ENCODE data around the gene RAPGEF2. TPM values are rescaled to one million over a fixed set of nuclear protein-coding genes. Genes with fewer than 3 reads are reported as not detected.

RAPGEF2 gene
- total and polyA plus RNA-seq, 2 experiments from 2014 or later = 10.2 to 63.1 TPM

- Mint-ChIP-seq H3K36me3 (ENCODE audit: low read depth) (peaks cover 3% of the 10 kb centered on the region; the same call in 1 of the 3 replicates), H3K4me3 (no peak overlapping the region), H3K9me3 (no peaks in the 10 kb centered on the region), H3K4me1 (peaks cover 35% of the 10 kb centered on the region), H3K27ac (no peak overlapping the region), H3K27me3 (ENCODE audit: insufficient read depth, low read depth, poor library complexity) (peaks cover 6% of the 10 kb centered on the region)
- Histone ChIP-seq H3F3A (replicated peaks; ENCODE audit: low read depth) (no peaks in the 10 kb centered on the region), H3K9me2 (ENCODE audit: insufficient read depth) (no peaks in the 10 kb centered on the region), H4K20me1 (replicated peaks; ENCODE audit: insufficient read depth) (peaks cover 15% of the 10 kb centered on the region), H3K4me2 (no peak overlapping the region), H3K36me3 (ENCODE audit: insufficient read depth) (no peaks in the 10 kb centered on the region), H2AFZ (no peak overlapping the region), H3K27me3 (ENCODE audit: insufficient read depth) (no peaks in the 10 kb centered on the region), H3K79me2 (replicated peaks; ENCODE audit: insufficient read depth) (peaks cover 90% of the 10 kb centered on the region), H3K4me3 (no peak overlapping the region), H3K27ac (ENCODE audit: low read depth) (no peak overlapping the region), H3K4me1 (ENCODE audit: insufficient read depth) (peaks cover 51% of the 10 kb centered on the region)
- ATAC-seq (no peak), DNase-seq (ENCODE audit: low spot score) (no peak)
- no peak for TF ChIP-seq ETS1 (IDR thresholded peaks at IDR 0.05)
- TF ChIP-seq REST (IDR thresholded peaks at IDR 0.05; ENCODE audit: unreplicated experiment) = no peak
- no peak for TF ChIP-seq STAT1 (IDR thresholded peaks at IDR 0.05; ENCODE audit: unreplicated experiment)
Measured at GRCh38 chr4:159108124-159108523, 5.2 kb downstream of the RAPGEF2 start.

- DNase-seq (ENCODE audit: low spot score) (peak; percentile 32), ATAC-seq (no peak)
- Histone ChIP-seq H3F3A (replicated peaks; ENCODE audit: low read depth) (no peaks in the 10 kb centered on the region), H3K27me3 (ENCODE audit: insufficient read depth) (no peaks in the 10 kb centered on the region), H3K27ac (ENCODE audit: low read depth) (peak overlapping the region; percentile 50), H3K36me3 (ENCODE audit: insufficient read depth) (no peaks in the 10 kb centered on the region), H2AFZ (no peak overlapping the region), H3K4me2 (peak overlapping the region; percentile 19), H4K20me1 (replicated peaks; ENCODE audit: insufficient read depth) (peaks cover 2% of the 10 kb centered on the region; the same call in 1 of the 2 replicates), H3K9me2 (ENCODE audit: insufficient read depth) (no peaks in the 10 kb centered on the region), H3K79me2 (replicated peaks; ENCODE audit: insufficient read depth) (peaks cover 100% of the 10 kb centered on the region), H3K4me1 (ENCODE audit: insufficient read depth) (peaks cover 40% of the 10 kb centered on the region), H3K4me3 (no peak overlapping the region)
- Mint-ChIP-seq H3K27me3 (ENCODE audit: insufficient read depth, low read depth, poor library complexity) (no peaks in the 10 kb centered on the region), H3K4me3 (peak overlapping the region; percentile 14; the same call in 1 of the 3 replicates), H3K27ac (peak overlapping the region; percentile 47), H3K9me3 (peaks cover 10% of the 10 kb centered on the region), H3K4me1 (peaks cover 24% of the 10 kb centered on the region), H3K36me3 (ENCODE audit: low read depth) (peaks cover 19% of the 10 kb centered on the region)
- TF ChIP-seq ZNF462 (CRISPR knock-in tag; IDR thresholded peaks at IDR 0.05) = no peak
- TF ChIP-seq CREB1 (CRISPR knock-in tag; IDR thresholded peaks at IDR 0.05; ENCODE audit: low read depth) = no peak
- no peak for TF ChIP-seq ETS1 (IDR thresholded peaks at IDR 0.05)
Measured at GRCh38 chr4:159110961-159111360, 8.1 kb downstream of the RAPGEF2 start.
